Neuronal stem cell (in vitro differentiated cells): ENCODE data around the gene PTPRD.

ENCODE experiments used
- DNase-seq: peaks from one replicate; pipeline ENCODE4 v3.0.0-alpha.2; 2013; ENCODE audit warnings: low spot score
- H2AFZ ChIP-seq: one replicate; pipeline ENCODE4 v1.6.1; 2013; ENCODE audit warnings: mild to moderate bottlenecking, low read length, inconsistent platforms
- H2AK5ac ChIP-seq: 2 replicates; pipeline ENCODE4 v1.6.1; 2013; ENCODE audit warnings: low read depth, mild to moderate bottlenecking, inconsistent platforms, low read length, moderate library complexity, mixed read lengths
- H2BK120ac ChIP-seq: 2 replicates; pipeline ENCODE4 v1.6.1; 2013; ENCODE audit warnings: low read depth, mild to moderate bottlenecking, inconsistent platforms, low read length, moderate library complexity, mixed read lengths
- H2BK12ac ChIP-seq: one replicate; pipeline ENCODE4 v1.6.1; 2013; ENCODE audit warnings: low read length, inconsistent platforms
- H2BK15ac ChIP-seq: 2 replicates; pipeline ENCODE4 v1.6.1; 2013; ENCODE audit warnings: mild to moderate bottlenecking, low read length, inconsistent platforms, mixed read lengths
- H2BK5ac ChIP-seq: one replicate; pipeline ENCODE4 v1.6.1; 2013; ENCODE audit warnings: inconsistent platforms, mild to moderate bottlenecking, low read length, moderate library complexity
- H3K14ac ChIP-seq: one replicate; pipeline ENCODE4 v1.6.1; 2013; ENCODE audit warnings: low read length, inconsistent platforms
- H3K18ac ChIP-seq: 2 replicates; pipeline ENCODE4 v1.6.1; 2013; ENCODE audit warnings: low read length, inconsistent platforms
- H3K23ac ChIP-seq: 2 replicates; pipeline ENCODE4 v1.6.1; 2013; ENCODE audit warnings: low read depth, mild to moderate bottlenecking, mixed read lengths, low read length, inconsistent platforms; ENCODE audit not compliant: poor library complexity
- H3K27ac ChIP-seq: replicated peaks from 3 replicates; pipeline ENCODE4 v1.5.1; 2013; ENCODE audit warnings: low read length, inconsistent platforms
- H3K27me3 ChIP-seq, 3 experiments: 2 replicates each; pipeline ENCODE4 v1.6.1; 2013; ENCODE audit warnings: low read length in 3 of 3, mild to moderate bottlenecking in 2 of 3, inconsistent platforms in 1 of 3, low read depth in 1 of 3, mixed read lengths in 1 of 3, moderate library complexity in 1 of 3; ENCODE audit not compliant: control insufficient read depth in 3 of 3, insufficient read depth in 3 of 3
- H3K36me3 ChIP-seq, 2 donors: replicated peaks in 1 of 2; 2 replicates each; pipeline ENCODE4 v1.6.1; 2013; ENCODE audit warnings: low read length in 2 of 2; ENCODE audit not compliant: control insufficient read depth in 2 of 2, insufficient read depth in 2 of 2
- H3K4ac ChIP-seq: 2 replicates; pipeline ENCODE4 v1.6.1; 2013; ENCODE audit warnings: inconsistent platforms, mild to moderate bottlenecking, low read length, moderate library complexity
- H3K4me1 ChIP-seq, 2 donors: 1 replicate in 1 of 2; 2 replicates in 1 of 2; pipeline ENCODE4 v1.6.1; 2013; ENCODE audit warnings: low read length in 2 of 2, low read depth in 1 of 2; ENCODE audit not compliant: control insufficient read depth in 2 of 2, insufficient read depth in 1 of 2
- H3K4me2 ChIP-seq: one replicate; pipeline ENCODE4 v1.6.1; 2013; ENCODE audit warnings: mild to moderate bottlenecking, low read length, inconsistent platforms; ENCODE audit not compliant: insufficient read depth, poor library complexity, severe bottlenecking
- H3K4me3 ChIP-seq, 2 donors: 2 replicates each; pipeline ENCODE4 v1.5.1; 2013; ENCODE audit warnings: low read length in 2 of 2, mild to moderate bottlenecking in 2 of 2, inconsistent platforms in 1 of 2, moderate library complexity in 1 of 2
- H3K79me1 ChIP-seq: one replicate; pipeline ENCODE4 v1.6.1; 2013; ENCODE audit warnings: low read depth, mild to moderate bottlenecking, inconsistent platforms, low read length, moderate library complexity
- H3K9ac ChIP-seq: one replicate; pipeline ENCODE4 v1.6.1; 2013; ENCODE audit warnings: mild to moderate bottlenecking, low read depth, low read length, inconsistent platforms; ENCODE audit not compliant: poor library complexity
- H3K9me3 ChIP-seq, 2 donors: replicated peaks in 1 of 2; 2 replicates each; pipeline versions ENCODE3 to v1.6.1; 2013; ENCODE audit warnings: low read length in 2 of 2, mild to moderate bottlenecking in 2 of 2, inconsistent platforms in 1 of 2, low read depth in 1 of 2, mixed read lengths in 1 of 2, moderate library complexity in 1 of 2; ENCODE audit not compliant: control insufficient read depth in 2 of 2, insufficient read depth in 1 of 2
- H4K8ac ChIP-seq: one replicate; pipeline ENCODE4 v1.6.1; 2013; ENCODE audit warnings: low read depth, mild to moderate bottlenecking, inconsistent platforms, low read length, moderate library complexity
- H4K91ac ChIP-seq: one replicate; pipeline ENCODE4 v1.6.1; 2013; ENCODE audit warnings: low read length, low read depth, mild to moderate bottlenecking, inconsistent platforms; ENCODE audit not compliant: poor library complexity
- WGBS, 2 donors: extraction: QIAGEN DNeasy Blood & Tissue Kit; methylation state at CpG; one replicate each; pipeline ENCODE4 v1.1.7; 2013; ENCODE audit warnings: missing lambda C conversion rate in 2 of 2, mixed read lengths in 1 of 2; ENCODE audit not compliant: insufficient read length in 2 of 2, insufficient replicate concordance in 1 of 2; ENCODE audit errors: extremely low coverage in 2 of 2; 5-methylcytosine and 5-hydroxymethylcytosine counted together

Gene PTPRD

DNA sequence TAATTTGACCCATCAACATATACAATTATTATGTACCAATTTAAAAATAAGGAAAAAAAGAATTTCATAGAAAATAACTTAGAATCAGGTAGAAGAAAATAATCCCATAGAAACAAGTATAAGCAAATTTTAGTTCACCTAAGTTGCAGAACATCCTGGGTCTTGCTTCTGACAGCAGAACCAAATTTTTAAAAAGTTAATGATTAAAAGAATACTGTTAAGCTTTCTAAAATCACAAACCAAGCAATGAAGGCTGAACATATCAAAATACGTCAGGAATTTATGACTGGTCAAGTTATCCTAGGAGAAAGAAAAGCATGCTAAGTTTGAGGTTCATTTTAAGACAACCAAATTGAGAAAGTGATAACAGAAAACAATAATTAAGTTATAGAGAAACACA is 650.9 kb downstream of the PTPRD start:
- Histone ChIP-seq H3K4me3 (no peak overlapping the region), H3K4ac (no peak overlapping the region), H3K4me2 (no peak overlapping the region), H3K9ac (no peak overlapping the region), H4K8ac (no peak overlapping the region), H4K91ac (no peak overlapping the region), H3K27ac (no peak overlapping the region), H2AFZ (no peak overlapping the region), H3K14ac (no peak overlapping the region), H3K23ac (no peak overlapping the region), H2BK12ac (no peak overlapping the region), H3K36me3 (no peaks in the 10 kb centered on the region), H3K18ac (no peak overlapping the region), H2BK5ac (no peak overlapping the region), H3K27me3 (no peaks in the 10 kb centered on the region), H3K4me1 (no peaks in the 10 kb centered on the region), H3K9me3 (no peaks in the 10 kb centered on the region), H2BK15ac (no peak overlapping the region), H2AK5ac (no peak overlapping the region), H3K79me1 (no peaks in the 10 kb centered on the region), H2BK120ac (no peak overlapping the region)
- DNase-seq, result no peak
- WGBS, 2 donors, result no CpG with 5 or more reads among the region's 1 CpG

- Histone ChIP-seq H2BK12ac (no peak overlapping the region), H2AK5ac (no peak overlapping the region), H3K4me2 (no peak overlapping the region), H3K4me1 (no peaks in the 10 kb centered on the region), H3K4ac (no peak overlapping the region), H3K36me3 (no peaks in the 10 kb centered on the region), H2BK15ac (no peak overlapping the region), H4K91ac (no peak overlapping the region), H3K4me3 (no peak overlapping the region), H3K9me3 (no peaks in the 10 kb centered on the region), H3K27me3 (no peaks in the 10 kb centered on the region), H2AFZ (no peak overlapping the region), H3K14ac (no peak overlapping the region), H2BK120ac (no peak overlapping the region), H3K18ac (no peak overlapping the region), H3K79me1 (no peaks in the 10 kb centered on the region), H3K27ac (no peak overlapping the region), H4K8ac (no peak overlapping the region), H2BK5ac (no peak overlapping the region), H3K23ac (no peak overlapping the region), H3K9ac (no peak overlapping the region)
- WGBS, 2 donors, result no CpG with 5 or more reads among the region's 2 CpGs
- DNase-seq, result no peak
These were observed 651.3 kb downstream of the PTPRD start for GRCh38 chr9:9961487-9961886.

DNA sequence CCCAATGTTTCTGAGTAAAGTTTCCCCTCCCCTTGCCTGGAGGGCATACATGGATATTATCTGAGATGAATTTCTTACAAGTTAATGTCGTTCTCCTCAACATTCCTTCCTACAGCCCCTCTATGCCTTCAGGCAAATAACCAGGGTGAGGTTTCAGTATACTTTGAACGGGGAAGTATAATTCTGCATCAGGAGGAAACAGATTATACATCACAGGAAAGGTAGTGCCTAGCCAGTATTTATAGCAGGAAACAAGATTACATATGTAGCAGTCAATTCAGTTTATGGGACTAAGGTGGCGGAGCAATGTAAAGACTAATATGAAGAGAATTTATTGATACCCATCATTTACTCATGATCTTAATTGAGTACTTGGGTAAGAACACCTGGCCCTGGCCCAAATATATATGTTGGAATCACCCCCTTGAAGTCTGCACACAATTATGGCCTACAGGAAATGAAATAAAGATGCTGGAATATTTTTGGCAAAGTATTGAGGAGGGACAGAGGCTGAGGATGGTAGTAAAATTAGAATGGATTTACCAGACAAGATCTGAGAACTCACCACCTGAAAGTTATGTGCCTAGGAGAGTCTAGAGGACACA is 661.1 kb downstream of the PTPRD start:
- no peak overlapping the region for H2AFZ ChIP-seq
- no peak overlapping the region for H3K4me2 ChIP-seq
- H3K36me3 ChIP-seq, result no peaks in the 10 kb centered on the region
- no peak overlapping the region for H2BK5ac ChIP-seq
- H3K4ac ChIP-seq, result no peak overlapping the region
- no peak overlapping the region for H4K91ac ChIP-seq
- WGBS, 2 donors, result no CpG with 5 or more reads among the region's 3 CpGs
- no peak overlapping the region for H2BK12ac ChIP-seq
- no peak overlapping the region for H3K4me3 ChIP-seq
- no peak overlapping the region for H3K27ac ChIP-seq
- no peak overlapping the region for H4K8ac ChIP-seq
- no peaks in the 10 kb centered on the region for H3K9me3 ChIP-seq
- no peak overlapping the region for H3K18ac ChIP-seq
- DNase-seq, result no peak
- no peak overlapping the region for H3K14ac ChIP-seq
- H3K27me3 ChIP-seq, result no peaks in the 10 kb centered on the region
- H2AK5ac ChIP-seq, result no peak overlapping the region
- no peak overlapping the region for H3K9ac ChIP-seq
- H2BK120ac ChIP-seq, result no peak overlapping the region
- no peaks in the 10 kb centered on the region for H3K4me1 ChIP-seq
- H2BK15ac ChIP-seq, result no peak overlapping the region
- H3K79me1 ChIP-seq, result no peaks in the 10 kb centered on the region
- H3K23ac ChIP-seq, result no peak overlapping the region

GRCh38 chr9:9950813-9951212 is 662.0 kb downstream of the PTPRD start:
- no peak overlapping the region for H2AFZ ChIP-seq
- no peak overlapping the region for H3K14ac ChIP-seq
- DNase-seq, result no peak
- H4K91ac ChIP-seq, result no peak overlapping the region
- no peak overlapping the region for H3K9ac ChIP-seq
- no peak overlapping the region for H2BK5ac ChIP-seq
- no CpG with 5 or more reads among the region's 1 CpG for WGBS, 2 donors
- H3K27ac ChIP-seq, result no peak overlapping the region
- no peaks in the 10 kb centered on the region for H3K9me3 ChIP-seq
- H2AK5ac ChIP-seq, result no peak overlapping the region
- no peak overlapping the region for H3K4me2 ChIP-seq
- no peak overlapping the region for H2BK12ac ChIP-seq
- H3K4me1 ChIP-seq, result no peaks in the 10 kb centered on the region
- H4K8ac ChIP-seq, result no peak overlapping the region
- H3K4ac ChIP-seq, result no peak overlapping the region
- H3K36me3 ChIP-seq, result no peaks in the 10 kb centered on the region
- no peak overlapping the region for H3K4me3 ChIP-seq
- H2BK15ac ChIP-seq, result no peak overlapping the region
- H2BK120ac ChIP-seq, result no peak overlapping the region
- H3K23ac ChIP-seq, result no peak overlapping the region
- H3K27me3 ChIP-seq, result no peaks in the 10 kb centered on the region
- no peak overlapping the region for H3K18ac ChIP-seq
- no peaks in the 10 kb centered on the region for H3K79me1 ChIP-seq
